A549 (cell line): ENCODE measurements around the gene HCLS1. TPM values are rescaled to one million over a fixed set of nuclear protein-coding genes. Genes with fewer than 3 reads are reported as not detected.

Experiments used
- ATAC-seq, 2 experiments: fragments of 200-7000 bp in 1 of 2; fragments of >200 bp in 1 of 2; cut with Nextera tagmentation in 1 of 2; cut with Tn5 transposase in 1 of 2; 3 replicates each; pipeline versions ENCODE4 v1.8.0 to v1.9.1; 2018 to 2020; ENCODE audit warnings: mild to moderate bottlenecking in 1 of 2, moderate library complexity in 1 of 2
- CTCF ChIA-PET: fragments of 300-600 bp; sonication (Branson Sonifier 250); formaldehyde crosslinking; extraction: SDS; loops from one replicate; lab custom pipeline; 2021; ENCODE audit warnings: antibody characterized with exemption, inconsistent platforms; lab: Yijun Ruan, JAX
- POLR2A ChIA-PET: fragments of 350-600 bp; formaldehyde crosslinking; extraction: SDS; loops from one replicate; lab custom pipeline; 2021; ENCODE audit warnings: antibody characterized with exemption, inconsistent platforms; lab: Yijun Ruan, JAX
- DNase-seq, 2 experiments: peaks; one replicate each; pipeline versions ENCODE4 v3.0.0 to v3.0.0-alpha.2; 2011 to 2016; ENCODE audit warnings: low read depth in 1 of 2, low spot score in 1 of 2
- FAIRE-seq: peaks from 2 replicates; lab custom pipeline; 2011; peaks lifted over from hg19 to GRCh38; lab: Jason Lieb, UNC
- H3K27ac ChIP-seq, 2 experiments: fragments of >200 bp; sonication (Bioruptor Twin); formaldehyde crosslinking; 3 replicates each; pipeline ENCODE4 v1.5.1; 2016 to 2017
- H3K4me1 ChIP-seq: fragments of >200 bp; sonication (Bioruptor Twin); formaldehyde crosslinking; 3 replicates; pipeline ENCODE4 v1.6.1; 2016
- H3K4me2 ChIP-seq: fragments of >200 bp; sonication (Bioruptor Twin); formaldehyde crosslinking; 3 replicates; pipeline ENCODE4 v1.6.1; 2016
- H3K4me3 ChIP-seq: fragments of >200 bp; sonication (Bioruptor Twin); formaldehyde crosslinking; 3 replicates; pipeline ENCODE4 v1.5.1; 2016
- H3K9me3 ChIP-seq: fragments of >200 bp; sonication (Bioruptor Twin); formaldehyde crosslinking; 3 replicates; pipeline ENCODE4 v1.6.1; 2016
- BCL3 ChIP-seq: fragments of >200 bp; sonication (Bioruptor Twin); formaldehyde crosslinking; IDR thresholded peaks from 3 replicates; pipeline ENCODE4 v1.6.1; 2016
- CBX2 ChIP-seq: fragments of 200-600 bp; sonication (generic); IDR thresholded peaks from 2 replicates; pipeline ENCODE4 v1.6.1; 2016; ENCODE audit warnings: low read depth, mild to moderate bottlenecking, borderline replicate concordance
- CEBPB ChIP-seq, 2 experiments: fragments of >200 bp in 1 of 2; sonication (Bioruptor Twin) in 1 of 2; formaldehyde crosslinking in 1 of 2; IDR thresholded peaks; 2 replicates each; pipeline ENCODE4 v1.6.1; 2012 to 2016
- CHD4 ChIP-seq: fragments of 200-600 bp; sonication (generic); IDR thresholded peaks from 2 replicates; pipeline ENCODE4 v1.6.1; 2016; ENCODE audit warnings: antibody characterized with exemption, mild to moderate bottlenecking, borderline replicate concordance
- EP300 ChIP-seq, 2 experiments: fragments of >200 bp; sonication (Bioruptor Twin); formaldehyde crosslinking; IDR thresholded peaks; 2 replicates in 1 of 2; 3 replicates in 1 of 2; pipeline ENCODE4 v1.6.1; 2016 to 2017
- FOSB ChIP-seq: fragments of 250-450 bp; sonication (Bioruptor Pico); IDR thresholded peaks from 2 replicates; pipeline ENCODE4 v1.5.0; 2020; ENCODE audit warnings: mild to moderate bottlenecking, moderate library complexity
- GATA3 ChIP-seq: IDR thresholded peaks from 2 replicates; pipeline ENCODE4 v1.6.1; 2012; ENCODE audit warnings: borderline replicate concordance
- HES2 ChIP-seq: fragments of >200 bp; sonication (Bioruptor Twin); formaldehyde crosslinking; IDR thresholded peaks from 2 replicates; pipeline ENCODE4 v1.6.1; 2016
- HOXA7 ChIP-seq: fragments of 250-450 bp; sonication (Bioruptor Pico); IDR thresholded peaks from 2 replicates; pipeline ENCODE4 v1.5.0; 2020; ENCODE audit warnings: mild to moderate bottlenecking, moderate library complexity
- MAFK ChIP-seq: fragments of 450-650 bp; IDR thresholded peaks from 2 replicates; pipeline ENCODE4 v1.6.1; 2014; ENCODE audit not compliant: partially characterized antibody
- MAX ChIP-seq: IDR thresholded peaks from 2 replicates; pipeline ENCODE4 v1.6.1; 2012
- NPAS2 ChIP-seq: fragments of 250-450 bp; sonication (Bioruptor Pico); IDR thresholded peaks from 2 replicates; pipeline ENCODE4 v1.8.0; 2022; ENCODE audit warnings: mild to moderate bottlenecking, moderate library complexity, borderline replicate concordance
- PHF8 ChIP-seq: fragments of 200-600 bp; sonication (generic); IDR thresholded peaks from 2 replicates; pipeline ENCODE4 v1.6.1; 2016; ENCODE audit warnings: low read depth, mild to moderate bottlenecking, antibody characterized with exemption, moderate library complexity, borderline replicate concordance
- POLR2A ChIP-seq: IDR thresholded peaks from 2 replicates; pipeline ENCODE4 v1.6.1; 2012; ENCODE audit warnings: mild to moderate bottlenecking, low read length
- RAD21 ChIP-seq, 2 experiments: fragments of >200 bp in 1 of 2; sonication (Bioruptor Twin) in 1 of 2; formaldehyde crosslinking in 1 of 2; IDR thresholded peaks in 1 of 2; conservative IDR thresholded peaks in 1 of 2; 2 replicates in 1 of 2; 3 replicates in 1 of 2; pipeline ENCODE4 v1.6.1; 2012 to 2018; ENCODE audit warnings: inconsistent platforms in 1 of 2
- RCOR1 ChIP-seq: fragments of 150-350 bp; IDR thresholded peaks from 2 replicates; pipeline ENCODE4 v1.6.1; 2014; ENCODE audit warnings: antibody characterized with exemption, low read length, low read depth
- SREBF2 ChIP-seq: fragments of 450-650 bp; IDR thresholded peaks from 2 replicates; pipeline ENCODE4 v1.6.1; 2014; ENCODE audit warnings: mild to moderate bottlenecking, moderate library complexity
- WGBS: methylation state at CpG from one replicate; pipeline ENCODE4 v1.1.6; 2017; ENCODE audit errors: missing lambda C conversion rate; 5-methylcytosine and 5-hydroxymethylcytosine counted together
- polyA plus RNA-seq, 4 experiments: library from polyadenylated mRNA; depleted of rRNA in 3 of 4; stranded (reverse); fragments of >200 nt; fragmentation: RNase III in 1 of 4; extraction: RNeasy Plus Mini Kit Qiagen cat#74134 plus additional on column Dnase treatment in 1 of 4; gene quantifications; 2 replicates in 3 of 4; 3 replicates in 1 of 4; pipeline ENCODE4 v1.2.3, GENCODE V29; 2011 to 2017
- small RNA-seq, 6 experiments: library from RNA; depleted of rRNA; stranded (forward); fragments of <200 nt; gene quantifications; one replicate each; pipeline ENCODE3, GENCODE V24; 2012

Gene HCLS1
- polyA plus RNA-seq, 2 of the 4 experiments (the other 2 are of a cell fraction): 0.12 to 0.14 TPM

- TF ChIP-seq NPAS2 (CRISPR knock-in tag): no peak
- TF ChIP-seq MAFK: peak; percentile 57
- Histone ChIP-seq H3K4me1 (no peaks in the 10 kb centered on the region), H3K9me3 (no peaks in the 10 kb centered on the region), H3K4me2 (no peak within 1 kb of the TSS), H3K27ac (no peak within 1 kb of the TSS), H3K4me3 (no peak within 1 kb of the TSS)
- FAIRE-seq (no peak), DNase-seq (no peak), ATAC-seq (no peak)
- WGBS: 81% methylated on average over 11 of the region's 11 CpGs
- CTCF ChIA-PET: no interaction called here
- POLR2A ChIA-PET: no interaction called here
Measured at GRCh38 chr3:121592856-121593702, 67.6 kb downstream of the HCLS1 start, which contains the start of gene FBXO40. Gene FBXO40, plus strand, starts transcription at chr3:121593379. Its CDS starts 27,197 bp downstream, at chr3:121620576.

GRCh38 chr3:121584418-121584817 is 76.3 kb downstream of the HCLS1 start:
- no peak for ATAC-seq
- ChIA-PET POLR2A (no interaction called here), CTCF (interaction anchor here (1.1 kb wide), 1 partner anchor 38 kb away, joined by 3 read pairs; no protein-coding TSS in a partner anchor)
- Histone ChIP-seq H3K4me2 (no peak overlapping the region), H3K4me3 (no peak overlapping the region)
- FAIRE-seq: no peak
- TF ChIP-seq HES2: no peak
- TF ChIP-seq RAD21 (conservative IDR thresholded peaks at IDR 0.05 in 1 of 2, IDR thresholded peaks at IDR 0.05 in 1 of 2): no peak
- TF ChIP-seq POLR2A: no peak
- no peak for TF ChIP-seq HOXA7 (CRISPR knock-in tag)
- TF ChIP-seq CHD4: no peak
- TF ChIP-seq RCOR1: no peak
- TF ChIP-seq CEBPB (IDR thresholded peaks at IDR 0.05): no peak
- TF ChIP-seq CBX2: no peak
- no peak for TF ChIP-seq MAX
- no peak for TF ChIP-seq PHF8
- no peak for TF ChIP-seq GATA3
- TF ChIP-seq BCL3: no peak
- no peak for TF ChIP-seq NPAS2 (CRISPR knock-in tag)
- TF ChIP-seq, all 56 proteins: peak for 0
- no peaks in the 10 kb centered on the region for H3K9me3 ChIP-seq
- no peak overlapping the region for H3K27ac ChIP-seq
- 88% methylated on average over 1 of the region's 1 CpG for WGBS
- no peaks in the 10 kb centered on the region for H3K4me1 ChIP-seq
- DNase-seq: no peak

- no peaks in the 10 kb centered on the region for H3K4me1 ChIP-seq
- H3K27ac ChIP-seq: no peak overlapping the region
- H3K9me3 ChIP-seq: no peaks in the 10 kb centered on the region
- 15% methylated on average over 2 of the region's 2 CpGs for WGBS
- TF ChIP-seq SREBF2 (no peak), CEBPB (IDR thresholded peaks at IDR 0.05) (no peak), EP300 (IDR thresholded peaks at IDR 0.05) (no peak), BCL3 (no peak), PHF8 (no peak), FOSB (CRISPR knock-in tag) (no peak)
- H3K4me2 ChIP-seq: no peak overlapping the region
- FAIRE-seq: no peak
- ChIA-PET POLR2A (no interaction called here), CTCF (no interaction called here)
- no peak for ATAC-seq
- no peak overlapping the region for H3K4me3 ChIP-seq
- no peak for DNase-seq
Measured at GRCh38 chr3:121581691-121582090, 79.0 kb downstream of the HCLS1 start.

Small RNAs within 50 kb of the gene (small RNA-seq; reads per million reads assigned to genes)
- gene RNU4-62P: 0 reads per million in 6 experiments

Other genes starting within 250 kb of the HCLS1 start
- gene POLQ, start 114.9 kb downstream of the HCLS1 start, polyA plus RNA-seq (2011; rRNA removed): 10.9 and 12.4 TPM in 2 replicates
- gene POLQ, start 114.9 kb downstream of the HCLS1 start, polyA plus RNA-seq (2017; fragmentation: RNase III; extraction: RNeasy Plus Mini Kit Qiagen cat#74134 plus additional on column Dnase treatment): 8.2 to 9.9 TPM (median 9.2 TPM) in 3 replicates
- gene ARGFX, start 93.0 kb downstream of the HCLS1 start, polyA plus RNA-seq (2011; rRNA removed): not detected in 2 replicates
- gene ARGFX, start 93.0 kb downstream of the HCLS1 start, polyA plus RNA-seq (2017; fragmentation: RNase III; extraction: RNeasy Plus Mini Kit Qiagen cat#74134 plus additional on column Dnase treatment): not detected in 3 replicates
- not detected in 2 replicates for gene FBXO40, start 67.5 kb downstream of the HCLS1 start, polyA plus RNA-seq (2011; rRNA removed)
- not detected in 3 replicates for gene FBXO40, start 67.5 kb downstream of the HCLS1 start, polyA plus RNA-seq (2017; fragmentation: RNase III; extraction: RNeasy Plus Mini Kit Qiagen cat#74134 plus additional on column Dnase treatment)
- gene GOLGB1, start 88.8 kb upstream of the HCLS1 start, polyA plus RNA-seq (2011; rRNA removed): 27.0 and 29.4 TPM in 2 replicates
- gene GOLGB1, start 88.8 kb upstream of the HCLS1 start, polyA plus RNA-seq (2017; fragmentation: RNase III; extraction: RNeasy Plus Mini Kit Qiagen cat#74134 plus additional on column Dnase treatment): 11.9 to 13.0 TPM (median 12.3 TPM) in 3 replicates
- gene IQCB1, start 174.2 kb upstream of the HCLS1 start, polyA plus RNA-seq (2011; rRNA removed): 28.2 and 34.3 TPM in 2 replicates
- 19.8 to 22.9 TPM (median 22.1 TPM) in 3 replicates for gene IQCB1, start 174.2 kb upstream of the HCLS1 start, polyA plus RNA-seq (2017; fragmentation: RNase III; extraction: RNeasy Plus Mini Kit Qiagen cat#74134 plus additional on column Dnase treatment)
- 6.1 and 7.4 TPM in 2 replicates for gene EAF2, start 174.3 kb upstream of the HCLS1 start, polyA plus RNA-seq (2011; rRNA removed)
- 3.6 to 4.3 TPM (median 4.1 TPM) in 3 replicates for gene EAF2, start 174.3 kb upstream of the HCLS1 start, polyA plus RNA-seq (2017; fragmentation: RNase III; extraction: RNeasy Plus Mini Kit Qiagen cat#74134 plus additional on column Dnase treatment)
- 0.63 and 0.75 TPM in 2 replicates for gene SLC15A2, start 233.5 kb upstream of the HCLS1 start, polyA plus RNA-seq (2011; rRNA removed)
- 0.09 to 0.42 TPM (median 0.18 TPM) in 3 replicates for gene SLC15A2, start 233.5 kb upstream of the HCLS1 start, polyA plus RNA-seq (2017; fragmentation: RNase III; extraction: RNeasy Plus Mini Kit Qiagen cat#74134 plus additional on column Dnase treatment)